ENCODE results near the gene TNXB. TPM values are rescaled to one million over a fixed set of nuclear protein-coding genes. Genes with fewer than 3 reads are reported as not detected.
"Not testable (repeated sequence)": the region's sequence is repeated elsewhere in the genome, so short reads cannot be mapped to it uniquely, and the experiment has no call there.

TNXB gene
- total RNA-seq, 1 experiment from 2014 or later, result 3.3 TPM

DNA sequence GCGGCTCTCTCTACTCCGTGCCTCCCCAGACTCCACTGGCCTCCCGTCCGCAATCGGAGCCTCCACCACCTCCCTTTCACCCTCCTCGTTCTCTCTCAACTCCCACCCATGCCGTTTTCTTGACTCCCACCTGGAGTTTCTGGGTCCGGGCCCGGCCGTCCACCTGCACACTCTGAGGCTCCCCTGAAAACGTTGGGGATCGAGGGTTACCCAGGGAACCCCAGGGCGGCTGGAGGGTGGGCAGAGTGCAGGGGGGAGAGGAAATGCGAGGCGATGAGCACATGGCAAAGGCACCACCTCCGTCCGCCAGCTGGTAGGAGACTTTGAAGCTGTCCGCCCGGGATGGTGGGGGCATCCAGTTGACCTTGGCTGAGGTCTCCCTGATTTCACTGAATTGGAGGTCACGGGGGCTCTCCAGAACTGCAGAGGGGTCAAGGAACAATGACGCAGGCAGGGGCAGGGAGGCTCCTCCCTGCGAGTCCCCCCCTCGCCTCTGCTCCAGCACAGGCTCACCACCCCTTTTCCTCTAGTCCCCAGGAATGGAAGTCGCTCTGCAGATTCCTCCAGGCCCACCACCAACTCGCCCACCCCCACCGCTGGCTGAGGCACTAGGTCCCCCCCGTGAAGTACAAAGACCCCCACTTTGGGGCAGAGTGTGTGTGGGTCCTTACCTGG, 98.1 kb downstream of the TNXB start:
- H3K4me1 ChIP-seq; H3K4me3 ChIP-seq; H3K36me3 ChIP-seq; DNase-seq; H3K9me3 ChIP-seq (replicated peaks); H3K27ac ChIP-seq; H3K27me3 ChIP-seq: not testable (repeated sequence)

GRCh38 chr6:32009537-32009936, 99.6 kb downstream of the TNXB start:
- H3K27ac ChIP-seq, result not testable (repeated sequence)

GRCh38 chr6:32008616-32009015, 100.5 kb downstream of the TNXB start:
- H3K4me3 ChIP-seq; DNase-seq; H3K9me3 ChIP-seq (replicated peaks); H3K4me1 ChIP-seq; H3K27me3 ChIP-seq; H3K27ac ChIP-seq; H3K36me3 ChIP-seq: not testable (repeated sequence)

More at GRCh38 chr6:32009537-32009936, 99.6 kb downstream of the TNXB start:
- not testable (repeated sequence) for H3K27me3 ChIP-seq; DNase-seq; H3K36me3 ChIP-seq; H3K4me1 ChIP-seq; H3K9me3 ChIP-seq (replicated peaks); H3K4me3 ChIP-seq

DNA sequence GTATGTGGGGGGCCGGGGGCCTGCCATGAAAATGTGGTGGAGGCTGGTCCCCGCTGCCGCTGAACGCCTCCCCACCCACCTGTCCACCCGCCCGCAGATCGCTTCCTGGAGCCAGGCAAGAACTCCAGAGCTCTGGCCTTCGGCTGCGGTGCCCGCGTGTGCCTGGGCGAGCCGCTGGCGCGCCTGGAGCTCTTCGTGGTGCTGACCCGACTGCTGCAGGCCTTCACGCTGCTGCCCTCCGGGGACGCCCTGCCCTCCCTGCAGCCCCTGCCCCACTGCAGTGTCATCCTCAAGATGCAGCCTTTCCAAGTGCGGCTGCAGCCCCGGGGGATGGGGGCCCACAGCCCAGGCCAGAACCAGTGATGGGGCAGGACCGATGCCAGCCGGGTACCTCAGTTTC, 101.1 kb downstream of the TNXB start:
- not testable (repeated sequence) for H3K36me3 ChIP-seq, DNase-seq

GRCh38 chr6:32007086-32007485, 102.1 kb downstream of the TNXB start:
- DNase-seq; H3K4me3 ChIP-seq; H3K9me3 ChIP-seq (replicated peaks); H3K27ac ChIP-seq; H3K4me1 ChIP-seq; H3K36me3 ChIP-seq; H3K27me3 ChIP-seq: not testable (repeated sequence)

More for the DNA sequence above, 101.1 kb downstream of the TNXB start:
- H3K27ac ChIP-seq; H3K4me3 ChIP-seq; H3K4me1 ChIP-seq; H3K9me3 ChIP-seq (replicated peaks); H3K27me3 ChIP-seq: not testable (repeated sequence)

- H3K36me3 ChIP-seq; H3K4me1 ChIP-seq; H3K4me3 ChIP-seq; H3K9me3 ChIP-seq (replicated peaks); DNase-seq; H3K27me3 ChIP-seq; H3K27ac ChIP-seq: not testable (repeated sequence)
Observed at GRCh38 chr6:32005991-32006529, 103.1 kb downstream of the TNXB start.

GRCh38 chr6:32005538-32005880, 103.6 kb downstream of the TNXB start:
- not testable (repeated sequence) for H3K4me1 ChIP-seq

DNA sequence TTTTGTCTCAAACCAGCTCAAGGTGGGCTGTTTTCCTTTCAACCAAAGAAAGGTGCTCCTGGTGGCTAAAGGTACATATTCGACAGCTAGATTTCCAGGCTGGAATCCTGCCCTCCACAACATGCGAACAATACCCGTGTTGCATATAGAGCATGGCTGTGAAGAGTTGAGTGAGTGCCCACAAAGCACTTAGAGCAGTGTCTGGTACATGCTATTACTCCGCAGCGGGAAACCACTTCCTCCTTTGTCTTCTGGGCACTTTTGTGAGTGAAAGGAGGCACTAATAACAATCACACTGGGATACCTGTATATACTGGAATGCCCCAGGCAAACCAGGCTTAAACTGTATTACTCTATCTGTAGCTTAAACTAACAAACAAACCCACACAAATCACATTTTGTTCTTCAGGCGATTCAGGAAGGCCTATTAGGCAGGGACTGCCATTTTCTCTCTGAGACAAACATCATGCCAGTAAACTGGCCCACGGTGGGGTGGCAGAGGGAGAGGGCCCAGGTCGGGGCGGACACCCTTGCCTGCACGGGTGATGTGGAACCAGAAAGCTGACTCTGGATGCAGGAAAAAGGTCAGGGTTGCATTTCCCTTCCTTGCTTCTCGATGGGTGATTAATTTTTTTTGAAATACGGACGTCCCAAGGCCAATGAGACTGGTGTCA, 104.1 kb downstream of the TNXB start:
- H3K9me3 ChIP-seq (replicated peaks); H3K27me3 ChIP-seq; H3K36me3 ChIP-seq; H3K4me1 ChIP-seq; H3K4me3 ChIP-seq; H3K27ac ChIP-seq; DNase-seq: not testable (repeated sequence)

More at GRCh38 chr6:32005538-32005880, 103.6 kb downstream of the TNXB start:
- not testable (repeated sequence) for DNase-seq; H3K27ac ChIP-seq; H3K27me3 ChIP-seq; H3K4me3 ChIP-seq; H3K9me3 ChIP-seq (replicated peaks); H3K36me3 ChIP-seq

GRCh38 chr6:32004393-32004792, 104.7 kb downstream of the TNXB start:
- not testable (repeated sequence) for DNase-seq; H3K4me1 ChIP-seq; H3K36me3 ChIP-seq; H3K4me3 ChIP-seq; H3K9me3 ChIP-seq (replicated peaks); H3K27me3 ChIP-seq; H3K27ac ChIP-seq

- H3K27ac ChIP-seq; H3K27me3 ChIP-seq; H3K9me3 ChIP-seq (replicated peaks); DNase-seq; H3K4me1 ChIP-seq; H3K4me3 ChIP-seq; H3K36me3 ChIP-seq: not testable (repeated sequence)
Observed at GRCh38 chr6:32003301-32003700, 105.8 kb downstream of the TNXB start.

- H3K4me1 ChIP-seq; H3K4me3 ChIP-seq; H3K27ac ChIP-seq; DNase-seq; H3K36me3 ChIP-seq; H3K9me3 ChIP-seq (replicated peaks); H3K27me3 ChIP-seq: not testable (repeated sequence)
Observed at GRCh38 chr6:32002546-32003268, 106.4 kb downstream of the TNXB start.

- not testable (repeated sequence) for H3K4me3 ChIP-seq; H3K9me3 ChIP-seq (replicated peaks); H3K27ac ChIP-seq; DNase-seq; H3K27me3 ChIP-seq; H3K36me3 ChIP-seq; H3K4me1 ChIP-seq
Observed at GRCh38 chr6:31996385-31996784, 112.8 kb downstream of the TNXB start.

DNA sequence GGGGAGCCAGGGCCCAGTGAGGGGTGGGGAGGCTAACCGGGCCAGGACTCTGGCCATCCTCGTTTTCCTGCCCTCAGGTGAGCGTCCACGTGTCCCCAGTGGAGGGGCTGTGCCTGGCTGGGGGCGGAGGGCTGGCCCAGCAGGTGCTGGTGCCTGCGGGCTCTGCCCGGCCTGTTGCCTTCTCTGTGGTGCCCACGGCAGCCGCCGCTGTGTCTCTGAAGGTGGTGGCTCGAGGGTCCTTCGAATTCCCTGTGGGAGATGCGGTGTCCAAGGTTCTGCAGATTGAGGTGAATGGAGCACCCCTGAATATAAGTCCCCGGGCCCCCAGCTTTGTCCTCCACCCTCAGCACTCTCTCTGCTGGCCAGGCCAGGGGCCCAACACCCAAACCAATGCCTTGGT, 114.7 kb downstream of the TNXB start:
- not testable (repeated sequence) for H3K4me1 ChIP-seq; H3K9me3 ChIP-seq (replicated peaks); H3K36me3 ChIP-seq; H3K27me3 ChIP-seq; DNase-seq; H3K4me3 ChIP-seq; H3K27ac ChIP-seq
